ENCODE results near the gene SDK1.

SDK1 gene

GRCh38 chr7:3683546-3684539, 382.8 kb downstream of the SDK1 start:
- no peak overlapping the region for H3K4me3 ChIP-seq (ENCODE audit: low read depth, low read length)
- no peak for TF ChIP-seq CTCF (IDR thresholded peaks at IDR 0.05; ENCODE audit: low read depth, low read length)

GRCh38 chr7:3688071-3688470, 387.0 kb downstream of the SDK1 start:
- no peak overlapping the region for H3K4me3 ChIP-seq (ENCODE audit: low read depth, low read length)
- TF ChIP-seq CTCF (IDR thresholded peaks at IDR 0.05; ENCODE audit: low read depth, low read length) = no peak

GRCh38 chr7:3688842-3689241, 387.8 kb downstream of the SDK1 start:
- H3K4me3 ChIP-seq (ENCODE audit: low read depth, low read length) = no peak overlapping the region
- TF ChIP-seq CTCF (IDR thresholded peaks at IDR 0.05; ENCODE audit: low read depth, low read length) = no peak

- TF ChIP-seq CTCF (IDR thresholded peaks at IDR 0.05; ENCODE audit: low read depth, low read length) = no peak
- H3K4me3 ChIP-seq (ENCODE audit: low read depth, low read length) = no peak overlapping the region
Measured at GRCh38 chr7:3691478-3692158, 390.6 kb downstream of the SDK1 start.

- H3K4me3 ChIP-seq (ENCODE audit: low read depth, low read length) = no peak overlapping the region
- TF ChIP-seq CTCF (IDR thresholded peaks at IDR 0.05; ENCODE audit: low read depth, low read length) = no peak
Measured at GRCh38 chr7:3695602-3696001, 394.6 kb downstream of the SDK1 start.

- H3K4me3 ChIP-seq (ENCODE audit: low read depth, low read length) = no peak overlapping the region
- no peak for TF ChIP-seq CTCF (IDR thresholded peaks at IDR 0.05; ENCODE audit: low read depth, low read length)
Measured at GRCh38 chr7:3696113-3696512, 395.1 kb downstream of the SDK1 start.

- H3K4me3 ChIP-seq (ENCODE audit: low read depth, low read length) = no peak overlapping the region
- TF ChIP-seq CTCF (IDR thresholded peaks at IDR 0.05; ENCODE audit: low read depth, low read length) = no peak
Measured at GRCh38 chr7:3697472-3697871, 396.4 kb downstream of the SDK1 start.

Measured in WI38 (cell line).